Astrocyte (in vitro differentiated cells and primary cell): Measurements from ENCODE around the gene P2RX1.

ENCODE experiments used
- EZH2 ChIP-seq: IDR thresholded peaks from 2 replicates; pipeline ENCODE4 v1.6.1; 2012; ENCODE audit warnings: mild to moderate bottlenecking, low read length, inconsistent platforms; ENCODE audit not compliant: insufficient read depth
- TF ChIP-seq, protein P1 (sequence below): IDR thresholded peaks from 2 replicates; pipeline ENCODE4 v1.5.1; 2011; ENCODE audit warnings: low read depth, mild to moderate bottlenecking, inconsistent platforms, low read length, moderate library complexity; ENCODE audit not compliant: insufficient read depth

DNA sequence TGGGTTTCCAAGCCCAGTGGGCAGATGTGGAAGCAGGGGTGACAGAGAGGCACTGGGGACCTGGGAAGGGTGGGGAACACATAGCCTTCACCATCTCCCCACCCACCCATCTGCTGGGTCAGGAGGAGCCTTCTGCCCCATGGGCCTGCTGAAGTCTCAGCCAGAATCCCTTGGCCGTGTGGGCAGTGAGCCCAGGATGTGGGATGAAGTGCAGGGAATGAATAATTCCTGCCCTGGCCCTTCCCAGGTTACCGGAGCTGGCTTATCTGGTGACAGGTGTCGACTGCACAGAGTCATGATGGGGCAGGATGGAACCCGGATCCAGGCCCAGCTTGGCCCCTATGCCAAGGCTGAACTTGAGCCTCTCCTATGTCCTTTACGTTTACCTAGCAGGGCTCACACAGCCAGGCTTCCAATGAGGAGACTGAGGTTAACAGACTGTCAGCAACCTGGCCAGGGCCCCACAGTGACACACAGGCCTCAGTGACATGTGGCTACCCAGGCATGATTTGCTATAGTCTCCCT, 30.5 kb upstream of the P2RX1 start:
- TF ChIP-seq, protein P1, sequence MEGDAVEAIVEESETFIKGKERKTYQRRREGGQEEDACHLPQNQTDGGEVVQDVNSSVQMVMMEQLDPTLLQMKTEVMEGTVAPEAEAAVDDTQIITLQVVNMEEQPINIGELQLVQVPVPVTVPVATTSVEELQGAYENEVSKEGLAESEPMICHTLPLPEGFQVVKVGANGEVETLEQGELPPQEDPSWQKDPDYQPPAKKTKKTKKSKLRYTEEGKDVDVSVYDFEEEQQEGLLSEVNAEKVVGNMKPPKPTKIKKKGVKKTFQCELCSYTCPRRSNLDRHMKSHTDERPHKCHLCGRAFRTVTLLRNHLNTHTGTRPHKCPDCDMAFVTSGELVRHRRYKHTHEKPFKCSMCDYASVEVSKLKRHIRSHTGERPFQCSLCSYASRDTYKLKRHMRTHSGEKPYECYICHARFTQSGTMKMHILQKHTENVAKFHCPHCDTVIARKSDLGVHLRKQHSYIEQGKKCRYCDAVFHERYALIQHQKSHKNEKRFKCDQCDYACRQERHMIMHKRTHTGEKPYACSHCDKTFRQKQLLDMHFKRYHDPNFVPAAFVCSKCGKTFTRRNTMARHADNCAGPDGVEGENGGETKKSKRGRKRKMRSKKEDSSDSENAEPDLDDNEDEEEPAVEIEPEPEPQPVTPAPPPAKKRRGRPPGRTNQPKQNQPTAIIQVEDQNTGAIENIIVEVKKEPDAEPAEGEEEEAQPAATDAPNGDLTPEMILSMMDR = no peak
- no peak for TF ChIP-seq EZH2
